ENCODE measurements around the gene ACOXL. TPM values are rescaled to one million over a fixed set of nuclear protein-coding genes. Genes with fewer than 3 reads are reported as not detected.

The ACOXL gene
- total RNA-seq, 1 donor from 2014 or later = 0.23 TPM

DNA sequence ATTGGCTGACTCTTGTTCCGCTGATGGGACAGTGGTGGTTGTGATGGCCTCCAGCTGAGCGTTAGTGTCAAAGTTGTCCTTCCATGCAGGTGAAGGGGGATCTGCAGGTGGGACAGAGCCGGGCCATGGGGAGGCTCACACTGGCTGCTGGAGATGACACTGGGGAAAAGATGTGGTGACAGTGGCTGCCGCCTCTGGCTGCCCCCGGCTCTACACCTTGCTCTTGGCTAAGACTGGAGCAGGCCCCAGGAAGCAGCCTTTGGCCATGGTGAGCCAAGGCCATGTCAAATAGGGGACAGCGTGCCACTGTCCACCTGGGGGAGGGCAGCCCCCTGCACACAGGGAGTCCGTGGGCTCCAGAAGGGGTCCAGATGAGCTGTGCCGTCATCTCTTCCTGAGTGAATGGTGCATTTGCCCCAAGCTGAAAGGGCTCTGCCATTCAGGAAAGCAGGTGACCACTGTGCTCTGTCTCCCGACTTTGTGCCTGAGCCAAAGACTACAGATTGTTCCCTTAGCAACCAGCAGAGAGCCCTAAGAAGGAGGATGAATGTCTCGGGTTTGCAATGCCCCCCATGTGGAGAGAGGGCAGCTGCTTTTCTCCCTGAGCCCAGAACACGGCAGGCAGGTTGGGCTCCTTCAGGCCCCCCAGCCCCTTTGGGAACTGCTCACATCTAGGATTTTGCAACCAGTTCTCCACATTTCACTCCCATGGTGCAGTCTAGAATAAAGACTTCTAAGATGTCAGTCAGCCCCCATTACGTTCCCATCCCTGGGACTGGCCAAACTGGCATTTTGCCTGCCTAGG, 309.2 kb downstream of the ACOXL start:
- H3K27me3 ChIP-seq (ENCODE audit: insufficient read depth, low read length) = peaks cover 26% of the 10 kb centered on the region
- H3K4me1 Mint-ChIP-seq (ENCODE audit: low read depth, unreplicated experiment) = peaks cover 2% of the 10 kb centered on the region
- H4K20me1 ChIP-seq (ENCODE audit: insufficient read depth, low read length) = no peaks in the 10 kb centered on the region
- FAIRE-seq (no peak), DNase-seq (ENCODE audit: low read depth) (no peak)
- H3K4me3 ChIP-seq (ENCODE audit: insufficient read depth, low read depth, low read length) = no peak overlapping the region
- H2AFZ ChIP-seq (ENCODE audit: low read depth, low read length) = no peak overlapping the region
- no peaks in the 10 kb centered on the region for H3K79me2 ChIP-seq (ENCODE audit: insufficient read depth, low read length)
- H3K4me3 Mint-ChIP-seq (ENCODE audit: unreplicated experiment) = no peak overlapping the region
- H3K9me3 ChIP-seq (ENCODE audit: insufficient read depth, low read depth, low read length) = no peaks in the 10 kb centered on the region
- no peaks in the 10 kb centered on the region for H3K36me3 ChIP-seq (ENCODE audit: insufficient read depth, low read length)
- H3K9ac ChIP-seq (ENCODE audit: low read length) = no peak overlapping the region
- H3K9me3 Mint-ChIP-seq (ENCODE audit: unreplicated experiment) = peaks cover 3% of the 10 kb centered on the region
- H3K36me3 Mint-ChIP-seq (ENCODE audit: low read depth, unreplicated experiment) = no peaks in the 10 kb centered on the region
- no peaks in the 10 kb centered on the region for H3K4me1 ChIP-seq (ENCODE audit: insufficient read depth, low read length)
- peaks cover 22% of the 10 kb centered on the region for H3K27me3 Mint-ChIP-seq (ENCODE audit: low read depth, unreplicated experiment)
- TF ChIP-seq, protein P1, sequence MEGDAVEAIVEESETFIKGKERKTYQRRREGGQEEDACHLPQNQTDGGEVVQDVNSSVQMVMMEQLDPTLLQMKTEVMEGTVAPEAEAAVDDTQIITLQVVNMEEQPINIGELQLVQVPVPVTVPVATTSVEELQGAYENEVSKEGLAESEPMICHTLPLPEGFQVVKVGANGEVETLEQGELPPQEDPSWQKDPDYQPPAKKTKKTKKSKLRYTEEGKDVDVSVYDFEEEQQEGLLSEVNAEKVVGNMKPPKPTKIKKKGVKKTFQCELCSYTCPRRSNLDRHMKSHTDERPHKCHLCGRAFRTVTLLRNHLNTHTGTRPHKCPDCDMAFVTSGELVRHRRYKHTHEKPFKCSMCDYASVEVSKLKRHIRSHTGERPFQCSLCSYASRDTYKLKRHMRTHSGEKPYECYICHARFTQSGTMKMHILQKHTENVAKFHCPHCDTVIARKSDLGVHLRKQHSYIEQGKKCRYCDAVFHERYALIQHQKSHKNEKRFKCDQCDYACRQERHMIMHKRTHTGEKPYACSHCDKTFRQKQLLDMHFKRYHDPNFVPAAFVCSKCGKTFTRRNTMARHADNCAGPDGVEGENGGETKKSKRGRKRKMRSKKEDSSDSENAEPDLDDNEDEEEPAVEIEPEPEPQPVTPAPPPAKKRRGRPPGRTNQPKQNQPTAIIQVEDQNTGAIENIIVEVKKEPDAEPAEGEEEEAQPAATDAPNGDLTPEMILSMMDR (IDR thresholded peaks at IDR 0.05; ENCODE audit: insufficient read depth, low read depth, low read length) = no peak
- no peak for TF ChIP-seq EZH2 (IDR thresholded peaks at IDR 0.05; ENCODE audit: insufficient read depth, low read length)
- no peak overlapping the region for H3K27ac ChIP-seq (ENCODE audit: low read depth, low read length)
- H3K27ac Mint-ChIP-seq (ENCODE audit: unreplicated experiment) = no peak overlapping the region
- no peak overlapping the region for H3K4me2 ChIP-seq (ENCODE audit: low read length)

DNA sequence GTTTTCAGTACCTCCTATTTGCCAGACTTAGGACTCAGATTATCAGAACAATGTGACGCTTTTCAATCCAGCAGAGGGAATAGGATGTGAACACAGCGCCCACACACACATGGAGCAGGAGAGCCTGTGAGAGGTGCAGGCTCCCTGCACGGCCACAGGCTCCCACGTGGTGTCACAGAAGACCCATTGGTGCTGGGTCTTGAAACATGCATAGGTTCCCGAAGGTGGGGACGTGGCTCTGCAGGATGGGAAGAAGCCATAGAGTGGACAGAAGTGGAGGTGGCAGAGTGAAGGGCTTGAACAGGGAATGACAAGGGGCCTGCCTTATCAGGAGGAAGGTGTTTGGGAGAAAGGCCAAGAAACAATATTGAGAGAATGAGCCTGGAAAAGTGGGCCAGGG, 309.9 kb downstream of the ACOXL start:
- no peak overlapping the region for H2AFZ ChIP-seq (ENCODE audit: low read depth, low read length)
- no peaks in the 10 kb centered on the region for H3K79me2 ChIP-seq (ENCODE audit: insufficient read depth, low read length)
- peaks cover 2% of the 10 kb centered on the region for H3K4me1 Mint-ChIP-seq (ENCODE audit: low read depth, unreplicated experiment)
- H3K36me3 Mint-ChIP-seq (ENCODE audit: low read depth, unreplicated experiment) = no peaks in the 10 kb centered on the region
- H3K4me3 Mint-ChIP-seq (ENCODE audit: unreplicated experiment) = no peak overlapping the region
- peaks cover 25% of the 10 kb centered on the region for H3K27me3 Mint-ChIP-seq (ENCODE audit: low read depth, unreplicated experiment)
- H3K27me3 ChIP-seq (ENCODE audit: insufficient read depth, low read length) = peaks cover 30% of the 10 kb centered on the region
- TF ChIP-seq, protein P1 (IDR thresholded peaks at IDR 0.05; ENCODE audit: insufficient read depth, low read depth, low read length) = no peak
- TF ChIP-seq EZH2 (IDR thresholded peaks at IDR 0.05; ENCODE audit: insufficient read depth, low read length) = no peak
- no peak overlapping the region for H3K9ac ChIP-seq (ENCODE audit: low read length)
- no peaks in the 10 kb centered on the region for H3K9me3 ChIP-seq (ENCODE audit: insufficient read depth, low read depth, low read length)
- H3K4me2 ChIP-seq (ENCODE audit: low read length) = no peak overlapping the region
- FAIRE-seq = no peak
- H4K20me1 ChIP-seq (ENCODE audit: insufficient read depth, low read length) = no peaks in the 10 kb centered on the region
- H3K4me1 ChIP-seq (ENCODE audit: insufficient read depth, low read length) = no peaks in the 10 kb centered on the region
- H3K9me3 Mint-ChIP-seq (ENCODE audit: unreplicated experiment) = peaks cover 4% of the 10 kb centered on the region
- no peaks in the 10 kb centered on the region for H3K36me3 ChIP-seq (ENCODE audit: insufficient read depth, low read length)
- H3K27ac ChIP-seq (ENCODE audit: low read depth, low read length) = no peak overlapping the region
- no peak for DNase-seq (ENCODE audit: low read depth)
- no peak overlapping the region for H3K4me3 ChIP-seq (ENCODE audit: insufficient read depth, low read depth, low read length)
- H3K27ac Mint-ChIP-seq (ENCODE audit: unreplicated experiment) = no peak overlapping the region

All from astrocyte (in vitro differentiated cells and primary cell).